ENCODE results near the gene OR1L4.

DNA sequence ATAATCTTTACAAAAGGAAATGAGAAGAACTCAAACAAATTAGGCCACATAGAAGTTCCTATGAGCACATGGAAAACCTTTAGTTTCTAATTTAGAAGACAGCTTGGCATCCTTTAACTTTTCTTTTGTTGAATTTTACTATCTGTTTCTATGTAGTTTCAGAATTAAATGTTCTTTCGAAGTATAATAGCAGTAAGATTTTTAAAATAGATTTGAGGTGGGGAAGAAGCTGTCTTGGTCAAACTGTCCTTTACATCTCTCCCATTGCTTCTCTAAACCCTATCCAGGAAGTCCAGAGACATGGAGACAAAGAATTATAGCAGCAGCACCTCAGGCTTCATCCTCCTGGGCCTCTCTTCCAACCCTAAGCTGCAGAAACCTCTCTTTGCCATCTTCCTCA is at the start of gene OR1L4:
- TF ChIP-seq EZH2 (IDR thresholded peaks at IDR 0.05; ENCODE audit: borderline replicate concordance, low read depth, low read length, poor library complexity, severe bottlenecking): no peak
- TF ChIP-seq, protein P1, sequence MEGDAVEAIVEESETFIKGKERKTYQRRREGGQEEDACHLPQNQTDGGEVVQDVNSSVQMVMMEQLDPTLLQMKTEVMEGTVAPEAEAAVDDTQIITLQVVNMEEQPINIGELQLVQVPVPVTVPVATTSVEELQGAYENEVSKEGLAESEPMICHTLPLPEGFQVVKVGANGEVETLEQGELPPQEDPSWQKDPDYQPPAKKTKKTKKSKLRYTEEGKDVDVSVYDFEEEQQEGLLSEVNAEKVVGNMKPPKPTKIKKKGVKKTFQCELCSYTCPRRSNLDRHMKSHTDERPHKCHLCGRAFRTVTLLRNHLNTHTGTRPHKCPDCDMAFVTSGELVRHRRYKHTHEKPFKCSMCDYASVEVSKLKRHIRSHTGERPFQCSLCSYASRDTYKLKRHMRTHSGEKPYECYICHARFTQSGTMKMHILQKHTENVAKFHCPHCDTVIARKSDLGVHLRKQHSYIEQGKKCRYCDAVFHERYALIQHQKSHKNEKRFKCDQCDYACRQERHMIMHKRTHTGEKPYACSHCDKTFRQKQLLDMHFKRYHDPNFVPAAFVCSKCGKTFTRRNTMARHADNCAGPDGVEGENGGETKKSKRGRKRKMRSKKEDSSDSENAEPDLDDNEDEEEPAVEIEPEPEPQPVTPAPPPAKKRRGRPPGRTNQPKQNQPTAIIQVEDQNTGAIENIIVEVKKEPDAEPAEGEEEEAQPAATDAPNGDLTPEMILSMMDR (conservative IDR thresholded peaks at IDR 0.05; ENCODE audit: low read depth, low read length): no peak

Measured in A673 (cell line).